Osteoblast (primary cell): ENCODE results near the gene TSGA10. TPM values are rescaled to one million over a fixed set of nuclear protein-coding genes. Genes with fewer than 3 reads are reported as not detected.

Experiments
- DNase-seq: peaks from one replicate; pipeline ENCODE4 v3.0.0; 2011; ENCODE audit warnings: low spot score, mixed read lengths; ENCODE audit not compliant: insufficient read length; ENCODE audit errors: missing footprints
- H2AFZ ChIP-seq: 2 replicates; pipeline ENCODE4 v1.6.0; 2011; ENCODE audit warnings: mild to moderate bottlenecking, low read length
- H3K27ac ChIP-seq: 2 replicates; pipeline ENCODE4 v1.5.1; 2011; ENCODE audit warnings: mild to moderate bottlenecking, low read depth, low read length, moderate library complexity
- H3K27me3 ChIP-seq: 2 replicates; pipeline ENCODE4 v1.6.0; 2012; ENCODE audit warnings: mild to moderate bottlenecking, control low read depth, inconsistent platforms, low read length, moderate library complexity; ENCODE audit not compliant: insufficient read depth
- H3K36me3 ChIP-seq: 2 replicates; pipeline ENCODE4 v1.5.1; 2011; ENCODE audit warnings: mild to moderate bottlenecking, low read length, control low read depth, moderate library complexity; ENCODE audit not compliant: insufficient read depth
- H3K4me1 ChIP-seq: 2 replicates; pipeline ENCODE4 v1.5.1; 2011; ENCODE audit warnings: mild to moderate bottlenecking, low read length, control low read depth, moderate library complexity; ENCODE audit not compliant: insufficient read depth
- H3K4me2 ChIP-seq: 2 replicates; pipeline ENCODE4 v1.6.0; 2011; ENCODE audit warnings: mild to moderate bottlenecking, low read length; ENCODE audit not compliant: insufficient read depth
- H3K4me3 ChIP-seq: fragments of 200-600 bp; sonication (generic); 3 replicates; pipeline ENCODE4 v1.5.1; 2012; ENCODE audit warnings: mild to moderate bottlenecking, low read length, inconsistent platforms; ENCODE audit not compliant: insufficient read depth
- H3K79me2 ChIP-seq: 2 replicates; pipeline ENCODE4 v1.6.0; 2012; ENCODE audit warnings: mild to moderate bottlenecking, low read length, control low read depth, inconsistent platforms; ENCODE audit not compliant: insufficient read depth
- H3K9me3 ChIP-seq: 2 replicates; pipeline ENCODE4 v1.5.1; 2011; ENCODE audit warnings: low read depth, low read length, control low read depth
- H4K20me1 ChIP-seq: 2 replicates; pipeline ENCODE4 v1.6.0; 2012; ENCODE audit warnings: mild to moderate bottlenecking, low read length, control low read depth; ENCODE audit not compliant: insufficient read depth
- small RNA-seq: library from RNA; depleted of rRNA; stranded (forward); fragments of <200 nt; gene quantifications from one replicate; pipeline ENCODE3, GENCODE V24; 2012
- total RNA-seq: library from RNA; depleted of rRNA; stranded (reverse); fragments of >200 nt; gene quantifications from 2 replicates; pipeline ENCODE4 v1.2.3, GENCODE V29; 2012
- TF ChIP-seq, protein P1 (sequence below): IDR thresholded peaks from 2 replicates; pipeline ENCODE4 v1.5.1; 2011; ENCODE audit warnings: mild to moderate bottlenecking, low read depth, low read length, moderate library complexity; ENCODE audit errors: extremely low read depth

The TSGA10 gene
- total RNA-seq, 1 donor = 4.0 TPM

DNA sequence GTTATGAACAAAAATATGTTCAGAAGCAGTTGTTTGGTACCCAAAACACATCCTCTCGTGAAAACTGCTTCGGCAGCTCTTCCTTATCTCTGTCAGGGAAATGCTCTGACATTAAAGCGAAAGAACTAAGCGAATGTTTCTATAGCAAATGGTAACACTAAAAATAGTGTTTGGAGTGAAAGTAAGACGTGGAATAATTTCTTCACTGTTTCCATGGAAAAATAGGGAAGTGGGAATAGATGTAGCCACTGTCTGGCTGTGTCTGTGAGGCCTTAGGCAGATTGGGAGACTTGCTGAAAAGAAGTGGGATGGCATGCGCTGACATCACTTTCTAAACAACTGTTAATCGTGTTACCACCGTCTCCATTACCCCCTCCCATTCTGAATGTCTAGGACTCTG, 207.2 kb downstream of the TSGA10 start:
- TF ChIP-seq, protein P1, sequence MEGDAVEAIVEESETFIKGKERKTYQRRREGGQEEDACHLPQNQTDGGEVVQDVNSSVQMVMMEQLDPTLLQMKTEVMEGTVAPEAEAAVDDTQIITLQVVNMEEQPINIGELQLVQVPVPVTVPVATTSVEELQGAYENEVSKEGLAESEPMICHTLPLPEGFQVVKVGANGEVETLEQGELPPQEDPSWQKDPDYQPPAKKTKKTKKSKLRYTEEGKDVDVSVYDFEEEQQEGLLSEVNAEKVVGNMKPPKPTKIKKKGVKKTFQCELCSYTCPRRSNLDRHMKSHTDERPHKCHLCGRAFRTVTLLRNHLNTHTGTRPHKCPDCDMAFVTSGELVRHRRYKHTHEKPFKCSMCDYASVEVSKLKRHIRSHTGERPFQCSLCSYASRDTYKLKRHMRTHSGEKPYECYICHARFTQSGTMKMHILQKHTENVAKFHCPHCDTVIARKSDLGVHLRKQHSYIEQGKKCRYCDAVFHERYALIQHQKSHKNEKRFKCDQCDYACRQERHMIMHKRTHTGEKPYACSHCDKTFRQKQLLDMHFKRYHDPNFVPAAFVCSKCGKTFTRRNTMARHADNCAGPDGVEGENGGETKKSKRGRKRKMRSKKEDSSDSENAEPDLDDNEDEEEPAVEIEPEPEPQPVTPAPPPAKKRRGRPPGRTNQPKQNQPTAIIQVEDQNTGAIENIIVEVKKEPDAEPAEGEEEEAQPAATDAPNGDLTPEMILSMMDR = no peak
- H3K79me2 ChIP-seq = no peaks in the 10 kb centered on the region
- no peak overlapping the region for H3K27ac ChIP-seq

More for the DNA sequence above, 207.2 kb downstream of the TSGA10 start:
- Histone ChIP-seq H3K27me3 (peaks cover 12% of the 10 kb centered on the region), H3K9me3 (no peaks in the 10 kb centered on the region), H2AFZ (no peak overlapping the region), H3K4me2 (no peak overlapping the region), H4K20me1 (no peaks in the 10 kb centered on the region), H3K4me1 (no peaks in the 10 kb centered on the region), H3K36me3 (no peaks in the 10 kb centered on the region), H3K4me3 (no peak overlapping the region)
- no peak for DNase-seq

Small RNA genes within 50 kb of the gene (small RNA-seq; reads per million reads assigned to genes)
- gene AC092587.1 = not detected

Other genes with a start within 250 kb of the TSGA10 start
- gene CRACDL, start 218.7 kb downstream of the TSGA10 start, total RNA-seq = not detected in 2 replicates
- 0.59 TPM in 1 of 2 replicates, not detected in the other for gene C2orf15, start 13.2 kb downstream of the TSGA10 start, total RNA-seq
- 7.4 and 9.8 TPM in 2 replicates for gene LIPT1, start within 50 bp of the TSGA10 start, total RNA-seq
- gene MITD1, start 26.1 kb upstream of the TSGA10 start, total RNA-seq = 18.3 and 19.5 TPM in 2 replicates
- gene MRPL30, start 26.2 kb upstream of the TSGA10 start, total RNA-seq = 41.6 and 44.2 TPM in 2 replicates
- not detected in 2 replicates for gene LYG2, start 100.7 kb upstream of the TSGA10 start, total RNA-seq
- gene LYG1, start 146.3 kb upstream of the TSGA10 start, total RNA-seq = under 0.01 and 0.88 TPM in 2 replicates
- gene TXNDC9, start 181.4 kb upstream of the TSGA10 start, total RNA-seq = 75.7 and 95.9 TPM in 2 replicates
- gene EIF5B, start 182.4 kb upstream of the TSGA10 start, total RNA-seq = 11.2 and 15.9 TPM in 2 replicates